CD14-positive monocyte (primary cell): ENCODE measurements around the gene SPON1. TPM values are rescaled to one million over a fixed set of nuclear protein-coding genes. Genes with fewer than 3 reads are reported as not detected.

Source experiments
- DNase-seq, 3 donors: peaks; one replicate each; pipeline ENCODE4 v3.0.0-alpha.2; 2011 to 2022
- H2AFZ ChIP-seq: 2 replicates; pipeline ENCODE4 v1.6.0; 2012; ENCODE audit warnings: mild to moderate bottlenecking, low read depth, low read length, inconsistent platforms; ENCODE audit not compliant: insufficient read depth, poor library complexity, severe bottlenecking
- H3K27ac ChIP-seq, 2 donors: 1 replicate in 1 of 2; 2 replicates in 1 of 2; pipeline ENCODE4 v1.5.1; 2012 to 2013; ENCODE audit warnings: low read length in 2 of 2, control low read depth in 1 of 2, inconsistent platforms in 1 of 2, low read depth in 1 of 2, mild to moderate bottlenecking in 1 of 2
- H3K27me3 ChIP-seq, 2 donors: one replicate each; pipeline versions ENCODE4 v1.6.0 to v1.6.1; 2011 to 2013; ENCODE audit warnings: low read length in 2 of 2; ENCODE audit not compliant: control insufficient read depth in 2 of 2, insufficient read depth in 2 of 2
- H3K36me3 ChIP-seq, 2 donors: replicated peaks in 1 of 2; 1 replicate in 1 of 2; 2 replicates in 1 of 2; pipeline versions ENCODE4 v1.5.1 to v1.6.1; 2012 to 2013; ENCODE audit warnings: low read length in 2 of 2, control low read depth in 1 of 2, inconsistent platforms in 1 of 2, mild to moderate bottlenecking in 1 of 2; ENCODE audit not compliant: insufficient read depth in 2 of 2, control insufficient read depth in 1 of 2
- H3K4me1 ChIP-seq, 2 donors: 1 replicate in 1 of 2; 2 replicates in 1 of 2; pipeline versions ENCODE4 v1.5.1 to v1.6.1; 2012 to 2013; ENCODE audit warnings: low read length in 2 of 2, control low read depth in 1 of 2, inconsistent platforms in 1 of 2, mild to moderate bottlenecking in 1 of 2, moderate library complexity in 1 of 2; ENCODE audit not compliant: insufficient read depth in 2 of 2, control insufficient read depth in 1 of 2
- H3K4me2 ChIP-seq: replicated peaks from 2 replicates; pipeline ENCODE3; 2012; ENCODE audit warnings: low read length, moderate library complexity, mild to moderate bottlenecking; ENCODE audit not compliant: poor library complexity, severe bottlenecking; ENCODE audit errors: extremely low read depth
- H3K4me3 ChIP-seq, 3 experiments: fragments of 200-600 bp in 1 of 3; sonication (generic) in 1 of 3; replicated peaks in 1 of 3; 1 replicate in 2 of 3; 2 replicates in 1 of 3; pipeline ENCODE4 v1.5.1; 2011 to 2013; ENCODE audit warnings: low read length in 3 of 3, mild to moderate bottlenecking in 3 of 3, control low read depth in 2 of 3, low read depth in 2 of 3, inconsistent platforms in 1 of 3, moderate library complexity in 1 of 3
- H3K79me2 ChIP-seq: 2 replicates; pipeline ENCODE4 v1.6.0; 2012; ENCODE audit warnings: mild to moderate bottlenecking, control low read depth, inconsistent platforms, low read length, moderate library complexity; ENCODE audit not compliant: insufficient read depth
- H3K9ac ChIP-seq: 2 replicates; pipeline ENCODE4 v1.6.0; 2017; ENCODE audit warnings: low read length, mild to moderate bottlenecking; ENCODE audit not compliant: insufficient read depth, poor library complexity, severe bottlenecking
- H3K9me3 ChIP-seq, 2 donors: replicated peaks in 1 of 2; 1 replicate in 1 of 2; 2 replicates in 1 of 2; pipeline versions ENCODE4 v1.5.1 to v1.6.1; 2012 to 2013; ENCODE audit warnings: low read length in 2 of 2, control low read depth in 1 of 2; ENCODE audit not compliant: control insufficient read depth in 1 of 2, insufficient read depth in 1 of 2
- H4K20me1 ChIP-seq: 2 replicates; pipeline ENCODE4 v1.6.0; 2012; ENCODE audit warnings: mild to moderate bottlenecking, low read length, control low read depth, moderate library complexity; ENCODE audit not compliant: insufficient read depth
- H3K27ac Mint-ChIP-seq, 7 donors: one replicate each; pipeline ENCODE4 v1.8.0; 2020; ENCODE audit warnings: mild to moderate bottlenecking in 7 of 7, mixed read lengths in 7 of 7, moderate library complexity in 6 of 7, inconsistent platforms in 2 of 7
- H3K27me3 Mint-ChIP-seq, 3 donors: one replicate each; pipeline ENCODE4 v1.8.0; 2021 to 2022; ENCODE audit warnings: low read depth in 3 of 3, mild to moderate bottlenecking in 3 of 3, mixed read lengths in 3 of 3, moderate library complexity in 3 of 3, inconsistent platforms in 1 of 3
- H3K36me3 Mint-ChIP-seq, 2 donors: one replicate each; pipeline ENCODE4 v1.8.0; 2020; ENCODE audit warnings: mixed read lengths in 2 of 2, inconsistent platforms in 1 of 2, mild to moderate bottlenecking in 1 of 2
- H3K4me1 Mint-ChIP-seq: one replicate; pipeline ENCODE4 v1.8.0; 2020; ENCODE audit warnings: mild to moderate bottlenecking, mixed read lengths
- H3K4me3 Mint-ChIP-seq, 2 donors: one replicate each; pipeline ENCODE4 v1.8.0; 2020; ENCODE audit warnings: mild to moderate bottlenecking in 2 of 2, mixed read lengths in 2 of 2, moderate library complexity in 1 of 2
- H3K9me3 Mint-ChIP-seq, 7 donors: one replicate each; pipeline ENCODE4 v1.8.0; 2020 to 2022; ENCODE audit warnings: mixed read lengths in 7 of 7, mild to moderate bottlenecking in 6 of 7, moderate library complexity in 6 of 7, inconsistent platforms in 2 of 7
- WGBS: methylation state at CpG from one replicate; pipeline ENCODE4 v1.1.5; 2013; ENCODE audit warnings: missing lambda C conversion rate; ENCODE audit not compliant: insufficient coverage; 5-methylcytosine and 5-hydroxymethylcytosine counted together
- intact Hi-C, 2 donors: fragments of 100-400 bp; cut with micrococcal nuclease; formaldehyde crosslinking; loops; one replicate each; pipeline versions ENCODE4 v1.15.0 to v1.15.1; 2023
- polyA plus RNA-seq, 3 donors: library from polyadenylated mRNA; depleted of rRNA in 1 of 3; unstranded in 2 of 3; stranded (reverse) in 1 of 3; fragments of 300-500 nt in 2 of 3; fragments of >200 nt in 1 of 3; fragmentation: Illumina TruSeq in 2 of 3; gene quantifications; 1 replicate in 2 of 3; 2 replicates in 1 of 3; pipeline ENCODE4 v1.2.3, GENCODE V29; 2012 to 2021
- TF ChIP-seq, protein P1 (sequence below): fragments of 200-600 bp; IDR thresholded peaks from one replicate; pipeline ENCODE4 v1.8.0; 2022; ENCODE audit warnings: antibody characterized with exemption, mild to moderate bottlenecking

Gene SPON1
- polyA plus RNA-seq, 3 donors = not detected

DNA sequence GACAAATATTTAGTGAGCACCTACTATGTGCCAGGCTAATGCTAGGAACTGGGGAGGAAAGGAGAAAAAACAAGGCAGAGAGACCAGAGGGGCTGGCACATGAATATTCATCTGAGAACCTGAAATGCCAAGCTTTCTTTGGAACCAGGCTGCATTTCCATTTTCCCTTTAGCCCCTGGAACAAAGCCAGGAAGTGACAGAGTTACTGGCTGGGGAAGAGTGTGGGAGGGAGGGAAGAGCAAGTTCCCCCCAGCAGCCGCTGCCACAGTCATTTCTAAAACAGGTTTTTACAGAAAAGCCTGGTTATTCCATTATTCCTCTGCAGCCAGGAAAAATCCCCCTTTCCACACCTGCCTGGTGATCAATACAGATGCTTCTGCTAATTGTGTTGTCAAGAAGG is 97.0 kb downstream of the SPON1 start:
- H3K4me1 Mint-ChIP-seq = no peaks in the 10 kb centered on the region
- Histone ChIP-seq H3K27ac (no peak overlapping the region), H3K9me3 (no peaks in the 10 kb centered on the region), H3K4me2 (no peak overlapping the region), H3K9ac (no peak overlapping the region), H3K79me2 (no peaks in the 10 kb centered on the region), H3K4me1 (no peaks in the 10 kb centered on the region), H4K20me1 (no peaks in the 10 kb centered on the region), H3K36me3 (no peaks in the 10 kb centered on the region), H3K4me3 (no peak overlapping the region), H2AFZ (no peak overlapping the region), H3K27me3 (no peaks in the 10 kb centered on the region)
- TF ChIP-seq, protein P1, sequence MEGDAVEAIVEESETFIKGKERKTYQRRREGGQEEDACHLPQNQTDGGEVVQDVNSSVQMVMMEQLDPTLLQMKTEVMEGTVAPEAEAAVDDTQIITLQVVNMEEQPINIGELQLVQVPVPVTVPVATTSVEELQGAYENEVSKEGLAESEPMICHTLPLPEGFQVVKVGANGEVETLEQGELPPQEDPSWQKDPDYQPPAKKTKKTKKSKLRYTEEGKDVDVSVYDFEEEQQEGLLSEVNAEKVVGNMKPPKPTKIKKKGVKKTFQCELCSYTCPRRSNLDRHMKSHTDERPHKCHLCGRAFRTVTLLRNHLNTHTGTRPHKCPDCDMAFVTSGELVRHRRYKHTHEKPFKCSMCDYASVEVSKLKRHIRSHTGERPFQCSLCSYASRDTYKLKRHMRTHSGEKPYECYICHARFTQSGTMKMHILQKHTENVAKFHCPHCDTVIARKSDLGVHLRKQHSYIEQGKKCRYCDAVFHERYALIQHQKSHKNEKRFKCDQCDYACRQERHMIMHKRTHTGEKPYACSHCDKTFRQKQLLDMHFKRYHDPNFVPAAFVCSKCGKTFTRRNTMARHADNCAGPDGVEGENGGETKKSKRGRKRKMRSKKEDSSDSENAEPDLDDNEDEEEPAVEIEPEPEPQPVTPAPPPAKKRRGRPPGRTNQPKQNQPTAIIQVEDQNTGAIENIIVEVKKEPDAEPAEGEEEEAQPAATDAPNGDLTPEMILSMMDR = no peak
- H3K9me3 Mint-ChIP-seq = peaks cover 0 to 4% (median 0%) of the 10 kb centered on the region in 7 donors
- peaks cover 3 to 6% (median 4%) of the 10 kb centered on the region in 3 donors for H3K27me3 Mint-ChIP-seq
- no peaks in the 10 kb centered on the region for H3K36me3 Mint-ChIP-seq
- no CpG with 5 or more reads among the region's 1 CpG for WGBS
- no peak overlapping the region for H3K4me3 Mint-ChIP-seq
- intact Hi-C loops = no loop called here
- DNase-seq = no peak
- H3K27ac Mint-ChIP-seq = no peak overlapping the region

DNA sequence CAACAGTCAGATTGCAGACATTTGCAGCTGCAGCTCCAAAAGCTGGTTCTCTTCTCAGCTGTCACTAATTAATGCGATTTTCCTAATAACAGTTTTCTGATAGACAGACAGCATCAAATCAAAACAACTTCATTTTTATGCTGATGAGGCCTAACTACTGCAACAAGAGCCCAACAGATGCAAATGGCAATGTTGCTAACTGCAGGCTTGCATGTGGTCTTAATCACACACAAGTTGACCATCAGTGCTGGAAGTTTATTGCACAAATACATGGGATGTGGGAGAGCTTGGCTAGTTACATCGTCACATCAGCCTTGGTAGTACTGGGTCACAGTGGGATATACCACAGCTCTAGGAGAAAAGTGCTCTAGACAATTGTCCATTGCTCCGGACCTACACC is 99.2 kb downstream of the SPON1 start:
- TF ChIP-seq, protein P1 = no peak
- peaks cover 6% of the 10 kb centered on the region for H3K4me1 Mint-ChIP-seq
- no peak for DNase-seq
- WGBS = 100% methylated on average over 2 of the region's 3 CpGs
- H3K9ac ChIP-seq = no peak overlapping the region
- no peaks in the 10 kb centered on the region for H3K4me1 ChIP-seq
- no peaks in the 10 kb centered on the region for H3K36me3 Mint-ChIP-seq
- intact Hi-C loops = no loop called here
- H3K27me3 ChIP-seq = no peaks in the 10 kb centered on the region
- no peak overlapping the region for H2AFZ ChIP-seq
- H3K4me2 ChIP-seq = no peak overlapping the region
- H3K9me3 Mint-ChIP-seq = peaks cover 0 to 5% (median 0%) of the 10 kb centered on the region in 7 donors
- peaks cover 3 to 6% (median 6%) of the 10 kb centered on the region in 3 donors for H3K27me3 Mint-ChIP-seq
- H4K20me1 ChIP-seq = no peaks in the 10 kb centered on the region
- H3K79me2 ChIP-seq = no peaks in the 10 kb centered on the region
- no peak overlapping the region for H3K27ac ChIP-seq
- H3K4me3 ChIP-seq = no peak overlapping the region
- H3K9me3 ChIP-seq = no peaks in the 10 kb centered on the region
- no peaks in the 10 kb centered on the region for H3K36me3 ChIP-seq
- H3K27ac Mint-ChIP-seq = peak overlapping the region in 1 of 7 donors; percentile 7
- no peak overlapping the region for H3K4me3 Mint-ChIP-seq
